Mesangial cell (primary cell): ENCODE measurements around the gene RYR1. TPM values are rescaled to one million over a fixed set of nuclear protein-coding genes. Genes with fewer than 3 reads are reported as not detected.

Source experiments
- total RNA-seq: library from RNA; depleted of rRNA; stranded (reverse); fragments of >200 nt; gene quantifications from 2 replicates; pipeline ENCODE4 v1.2.3, GENCODE V29; 2015

The RYR1 gene
- total RNA-seq, result under 0.01 and 0.13 TPM in 2 replicates

GRCh38 chr19:38433268-38433733 lies at the start of gene RYR1:
TSS of gene RYR1 (plus strand) at chr19:38433691. CDS start at chr19:38433830, 139 bp downstream.

DNA sequence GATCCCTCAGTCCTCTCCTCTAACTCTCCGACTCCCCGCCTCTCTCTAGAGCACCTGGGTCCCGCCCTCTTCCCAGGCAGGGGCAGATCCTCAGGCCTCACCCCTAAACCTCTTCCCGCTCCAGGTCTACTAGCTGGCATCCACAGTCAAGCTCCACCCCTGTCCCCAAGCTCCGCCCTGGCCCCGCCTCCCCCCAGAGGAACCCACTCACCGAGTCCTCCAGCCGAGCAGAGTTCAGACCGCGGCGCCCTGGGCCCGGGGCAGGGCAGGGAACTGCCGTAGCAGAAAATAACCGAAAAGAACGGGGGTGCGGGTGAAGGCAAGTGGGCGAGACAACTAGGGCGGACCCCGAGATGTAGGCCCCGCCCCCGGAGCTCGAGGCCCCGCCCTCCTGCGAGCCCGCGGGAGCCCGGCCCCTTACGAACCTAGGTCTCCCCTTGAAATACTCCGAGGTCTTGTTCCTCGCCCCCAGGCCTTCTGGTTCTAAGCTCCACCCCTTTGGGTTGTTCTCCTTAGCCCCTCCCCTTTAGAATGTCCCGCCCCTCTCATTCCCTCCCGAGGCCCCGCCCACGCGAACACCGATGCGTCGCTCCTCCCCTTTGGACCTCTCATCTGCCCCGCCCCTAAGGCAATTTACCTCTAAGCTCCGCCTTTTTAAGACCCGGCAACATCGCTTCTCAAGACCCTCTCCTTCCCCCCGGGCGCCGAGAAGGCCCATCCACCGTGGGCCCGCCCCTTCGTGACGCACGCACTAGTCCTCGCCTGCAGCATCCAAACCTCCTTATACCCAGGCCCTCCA lies 45.7 kb upstream of the RYR1 start, which contains the start of gene GGN:
GGN (minus strand) TSS at position 485 of the 799 bp plus-strand sequence. CDS start 773 bp downstream, outside the sequence.

GRCh38 chr19:38388349-38389100 lies 45.0 kb upstream of the RYR1 start, which contains the start of gene SPRED3:
TSS of gene SPRED3 (plus strand) at chr19:38388697. CDS start at chr19:38390303, 1,606 bp downstream.

DNA sequence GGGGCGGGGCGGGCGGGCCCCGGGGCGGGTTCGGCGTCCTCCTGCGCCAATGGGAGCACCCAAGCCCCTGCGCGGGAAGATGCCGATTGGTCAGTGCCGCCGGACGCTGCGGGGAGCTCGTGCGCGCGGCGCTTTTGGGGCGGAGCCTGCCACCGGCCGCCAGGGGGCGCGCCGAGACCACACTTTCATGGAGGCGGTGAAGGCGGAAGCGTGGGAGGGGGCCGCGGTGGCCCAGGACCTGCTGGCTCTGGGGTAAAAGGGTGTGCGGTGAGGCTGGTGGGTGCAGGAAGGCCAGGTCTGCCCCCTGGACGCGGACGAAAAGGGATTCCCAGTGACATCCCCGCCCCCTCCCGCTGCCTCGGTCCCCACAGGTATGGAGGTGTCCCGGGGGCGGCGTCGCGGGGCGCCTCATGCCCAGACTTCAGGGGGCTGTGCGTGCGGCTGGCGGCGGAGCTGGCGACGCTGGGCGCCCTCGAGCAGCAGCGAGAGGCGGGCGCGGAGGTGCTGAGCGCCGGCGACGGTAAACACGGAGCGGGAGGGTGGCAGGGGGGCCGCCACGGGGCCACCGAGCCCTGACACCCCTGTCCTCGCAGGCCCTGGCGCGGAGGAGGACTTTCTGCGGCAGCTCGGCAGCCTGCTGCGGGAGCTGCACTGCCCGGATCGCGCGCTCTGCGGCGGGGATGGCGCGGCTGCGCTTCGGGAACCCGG lies 30.4 kb upstream of the RYR1 start, which contains the start of gene FAM98C:
FAM98C (plus strand) TSS at position 127 of the 708 bp plus-strand sequence; CDS start at position 188, 61 bp downstream.

GRCh38 chr19:38425810-38426466 lies 7.6 kb upstream of the RYR1 start, which contains the start of gene RASGRP4:
TSS of gene RASGRP4 (minus strand) at chr19:38426219. CDS start at chr19:38426091, 128 bp downstream.

GRCh38 chr19:38617764-38618589 lies 184.5 kb downstream of the RYR1 start, which contains the start of gene MAP4K1:
TSS of gene MAP4K1 (minus strand) at chr19:38617953. CDS start at chr19:38617895, 58 bp downstream.

GRCh38 chr19:38618590-38619360 lies 185.3 kb downstream of the RYR1 start, which contains the start of gene EIF3K:
TSS of gene EIF3K (plus strand) at chr19:38619188. CDS start at chr19:38619269, 81 bp downstream.

Other genes with a start within 250 kb of the RYR1 start
- 0.63 and 2.9 TPM in 2 replicates for gene DPF1, start 209.5 kb upstream of the RYR1 start, total RNA-seq
- gene PPP1R14A, start 177.3 kb upstream of the RYR1 start, total RNA-seq, result 26.5 and 37.6 TPM in 2 replicates
- gene SPINT2, start 169.1 kb upstream of the RYR1 start, total RNA-seq, result 234 and 512 TPM in 2 replicates
- gene C19orf33, start 129.4 kb upstream of the RYR1 start, total RNA-seq, result 209 and 318 TPM in 2 replicates
- gene YIF1B, start 117.7 kb upstream of the RYR1 start, total RNA-seq, result 114 and 149 TPM in 2 replicates
- 5.7 and 8.5 TPM in 2 replicates for gene KCNK6, start 113.8 kb upstream of the RYR1 start, total RNA-seq
- gene CATSPERG, start 97.9 kb upstream of the RYR1 start, total RNA-seq, result 0.16 and 0.51 TPM in 2 replicates
- gene PSMD8, start 59.1 kb upstream of the RYR1 start, total RNA-seq, result 403 and 452 TPM in 2 replicates
- 1.1 and 1.3 TPM in 2 replicates for gene GGN, start 45.7 kb upstream of the RYR1 start, total RNA-seq
- 0.81 and 1.5 TPM in 2 replicates for gene SPRED3, start 45.0 kb upstream of the RYR1 start, total RNA-seq
- 11.6 and 15.1 TPM in 2 replicates for gene FAM98C, start 30.6 kb upstream of the RYR1 start, total RNA-seq
- not detected in 2 replicates for gene RASGRP4, start 7.5 kb upstream of the RYR1 start, total RNA-seq
- gene MAP4K1, start 184.3 kb downstream of the RYR1 start, total RNA-seq, result 0.25 and 0.33 TPM in 2 replicates
- gene EIF3K, start 185.5 kb downstream of the RYR1 start, total RNA-seq, result 474 and 580 TPM in 2 replicates
- 750 and 874 TPM in 2 replicates for gene ACTN4, start 214.0 kb downstream of the RYR1 start, total RNA-seq